H9 (cell line): ENCODE data around the gene VPREB3. TPM values are rescaled to one million over a fixed set of nuclear protein-coding genes. Genes with fewer than 3 reads are reported as not detected.

Experiments
- DNase-seq: peaks from one replicate; pipeline ENCODE4 v3.0.0-alpha.2; 2017
- H2AFZ ChIP-seq: one replicate; pipeline ENCODE4 v1.6.1; 2013; ENCODE audit warnings: mild to moderate bottlenecking, low read length, control low read depth, moderate library complexity
- H2AK5ac ChIP-seq: 2 replicates; pipeline ENCODE4 v1.6.1; 2013; ENCODE audit warnings: low read length, control low read depth, mixed read lengths; ENCODE audit not compliant: insufficient read length
- H2BK120ac ChIP-seq: one replicate; pipeline ENCODE4 v1.6.1; 2013; ENCODE audit warnings: low read depth, mild to moderate bottlenecking, low read length, control low read depth, inconsistent platforms; ENCODE audit not compliant: poor library complexity, severe bottlenecking
- H2BK12ac ChIP-seq: 2 replicates; pipeline ENCODE4 v1.6.1; 2013; ENCODE audit warnings: low read length, control low read depth, mixed read lengths, low read depth; ENCODE audit not compliant: insufficient read length
- H2BK15ac ChIP-seq: 2 replicates; pipeline ENCODE4 v1.6.1; 2013; ENCODE audit warnings: low read depth, low read length, control low read depth
- H2BK20ac ChIP-seq: one replicate; pipeline ENCODE4 v1.6.1; 2013; ENCODE audit warnings: low read depth, mild to moderate bottlenecking, low read length, control low read depth, inconsistent platforms; ENCODE audit not compliant: poor library complexity, severe bottlenecking
- H2BK5ac ChIP-seq: 2 replicates; pipeline ENCODE4 v1.6.1; 2013; ENCODE audit warnings: low read length, control low read depth, mixed read lengths; ENCODE audit not compliant: insufficient read length
- H3K14ac ChIP-seq: 2 replicates; pipeline ENCODE4 v1.6.1; 2013; ENCODE audit warnings: low read length, control low read depth; ENCODE audit not compliant: insufficient read depth
- H3K18ac ChIP-seq: 2 replicates; pipeline ENCODE4 v1.6.1; 2013; ENCODE audit warnings: low read depth, mild to moderate bottlenecking, mixed read lengths, low read length, control low read depth; ENCODE audit not compliant: insufficient read length
- H3K23ac ChIP-seq: 2 replicates; pipeline ENCODE4 v1.6.1; 2013; ENCODE audit warnings: low read length, control low read depth, mixed read lengths, low read depth; ENCODE audit not compliant: insufficient read length
- H3K23me2 ChIP-seq: 2 replicates; pipeline ENCODE4 v1.6.1; 2013; ENCODE audit warnings: low read depth, mild to moderate bottlenecking, mixed read lengths, low read length, control low read depth; ENCODE audit not compliant: insufficient read length, poor library complexity, severe bottlenecking
- H3K27ac ChIP-seq: 2 replicates; pipeline ENCODE4 v1.5.1; 2013; ENCODE audit warnings: low read length, control low read depth, mixed read lengths, low read depth; ENCODE audit not compliant: insufficient read length
- H3K27me3 ChIP-seq: 2 replicates; pipeline ENCODE4 v1.6.1; 2013; ENCODE audit warnings: low read length, control low read depth, inconsistent platforms; ENCODE audit not compliant: insufficient read depth
- H3K4ac ChIP-seq: 2 replicates; pipeline ENCODE4 v1.6.1; 2013; ENCODE audit warnings: low read depth, mild to moderate bottlenecking, control low read depth, inconsistent platforms, low read length, moderate library complexity
- H3K4me1 ChIP-seq: 2 replicates; pipeline ENCODE4 v1.6.1; 2013; ENCODE audit warnings: low read length, control low read depth, inconsistent platforms; ENCODE audit not compliant: insufficient read depth
- H3K4me2 ChIP-seq: 2 replicates; pipeline ENCODE4 v1.6.1; 2013; ENCODE audit warnings: low read length, control low read depth, mixed read lengths; ENCODE audit not compliant: insufficient read length, insufficient read depth
- H3K56ac ChIP-seq: 2 replicates; pipeline ENCODE4 v1.6.1; 2013; ENCODE audit warnings: low read depth, mild to moderate bottlenecking, mixed read lengths, low read length, control low read depth; ENCODE audit not compliant: insufficient read length
- H3K79me1 ChIP-seq: 2 replicates; pipeline ENCODE4 v1.6.1; 2013; ENCODE audit warnings: low read depth, mild to moderate bottlenecking, moderate library complexity, low read length, control low read depth, inconsistent platforms; ENCODE audit not compliant: insufficient read depth, poor library complexity, severe bottlenecking
- H3K79me2 ChIP-seq: 2 replicates; pipeline ENCODE4 v1.6.1; 2013; ENCODE audit warnings: low read length, control low read depth, inconsistent platforms; ENCODE audit not compliant: insufficient read depth
- H3K9ac ChIP-seq: 2 replicates; pipeline ENCODE4 v1.6.1; 2013; ENCODE audit warnings: low read length, control low read depth, mixed read lengths; ENCODE audit not compliant: insufficient read length; ENCODE audit errors: extremely low read depth
- H3K9me3 ChIP-seq: one replicate; pipeline ENCODE4 v1.6.1; 2013; ENCODE audit warnings: low read depth, low read length, inconsistent platforms; ENCODE audit not compliant: control insufficient read depth
- H3T11ph ChIP-seq: one replicate; pipeline ENCODE4 v1.6.1; 2013; ENCODE audit warnings: mild to moderate bottlenecking, low read length, control low read depth, inconsistent platforms
- H4K20me1 ChIP-seq: one replicate; pipeline ENCODE4 v1.6.1; 2013; ENCODE audit not compliant: control insufficient read depth, insufficient read length, insufficient read depth
- H4K5ac ChIP-seq: 2 replicates; pipeline ENCODE4 v1.6.1; 2013; ENCODE audit warnings: low read depth, mild to moderate bottlenecking, mixed read lengths, low read length, control low read depth; ENCODE audit not compliant: insufficient read length
- H4K8ac ChIP-seq: replicated peaks from 2 replicates; pipeline ENCODE4 v1.6.1; 2013; ENCODE audit warnings: low read length, control low read depth, mixed read lengths, low read depth; ENCODE audit not compliant: insufficient read length
- H4K91ac ChIP-seq: 2 replicates; pipeline ENCODE4 v1.6.1; 2013; ENCODE audit warnings: low read depth, mild to moderate bottlenecking, moderate library complexity, mixed read lengths, low read length, control low read depth; ENCODE audit not compliant: insufficient read length
- H3K27ac Mint-ChIP-seq, 3 experiments: 2 replicates in 2 of 3; 3 replicates in 1 of 3; pipeline ENCODE4 v1.8.0; 2020 to 2021; ENCODE audit warnings: mixed read lengths in 3 of 3, mild to moderate bottlenecking in 1 of 3, moderate library complexity in 1 of 3
- H3K27me3 Mint-ChIP-seq: 2 replicates; pipeline ENCODE4 v1.8.0; 2021; ENCODE audit warnings: low read depth, mild to moderate bottlenecking, moderate library complexity, mixed read lengths
- H3K36me3 Mint-ChIP-seq, 3 experiments: 2 replicates in 2 of 3; 3 replicates in 1 of 3; pipeline ENCODE4 v1.8.0; 2020 to 2021; ENCODE audit warnings: low read depth in 3 of 3, mixed read lengths in 3 of 3; ENCODE audit not compliant: insufficient read depth in 1 of 3
- H3K4me1 Mint-ChIP-seq, 2 experiments: 2 replicates each; pipeline ENCODE4 v1.8.0; 2020; ENCODE audit warnings: mixed read lengths in 2 of 2
- H3K4me3 Mint-ChIP-seq, 2 experiments: 2 replicates in 1 of 2; 3 replicates in 1 of 2; pipeline ENCODE4 v1.8.0; 2020 to 2021; ENCODE audit warnings: mild to moderate bottlenecking in 2 of 2, mixed read lengths in 2 of 2, moderate library complexity in 1 of 2
- H3K9me3 Mint-ChIP-seq, 2 experiments: 2 replicates in 1 of 2; 3 replicates in 1 of 2; pipeline ENCODE4 v1.8.0; 2020; ENCODE audit warnings: mild to moderate bottlenecking in 2 of 2, mixed read lengths in 2 of 2, moderate library complexity in 1 of 2
- WGBS: extraction: QIAGEN DNeasy Blood & Tissue Kit; methylation state at CpG from one replicate; pipeline ENCODE4 v1.1.7; 2013; ENCODE audit warnings: missing lambda C conversion rate, low lambda C conversion rate, mixed read lengths; ENCODE audit not compliant: insufficient read length; ENCODE audit errors: extremely low coverage; 5-methylcytosine and 5-hydroxymethylcytosine counted together
- total RNA-seq: library from RNA; stranded (reverse); gene quantifications from 2 replicates; pipeline ENCODE4 v1.2.1, GENCODE V29; 2021
- TF ChIP-seq, protein P1 (sequence below): fragments of 200-600 bp; sonication (generic); conservative IDR thresholded peaks from 3 replicates; pipeline ENCODE4 v1.8.0; 2021; ENCODE audit warnings: antibody characterized with exemption, mild to moderate bottlenecking

The VPREB3 gene
- total RNA-seq, 1 experiment from 2014 or later: 0.50 TPM

DNA sequence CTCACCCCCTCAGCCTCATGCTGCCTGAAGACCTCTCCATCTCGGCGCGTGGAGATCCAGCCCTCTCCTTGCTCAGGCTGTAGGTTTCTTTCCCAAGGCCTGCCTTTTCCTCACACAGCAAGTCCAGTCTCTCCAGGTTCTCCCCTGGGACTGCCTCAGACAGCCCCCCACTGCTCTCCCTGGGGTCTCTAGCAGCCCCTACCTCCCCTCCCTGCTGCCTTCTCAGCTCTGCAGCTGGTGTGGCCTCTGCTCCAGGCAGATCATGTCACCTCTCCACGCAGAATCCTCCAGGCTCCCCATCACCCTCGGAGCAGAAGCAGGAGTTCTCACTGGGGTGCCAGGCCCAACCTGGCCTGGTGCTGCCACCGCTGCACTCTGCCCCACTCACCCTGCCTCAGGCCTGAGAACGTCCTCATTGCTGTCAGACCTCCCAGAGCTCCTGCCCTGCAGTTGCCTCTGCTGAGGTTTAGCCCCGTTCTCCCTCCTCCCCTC lies 47.7 kb upstream of the VPREB3 start:
- no peak overlapping the region for H2BK120ac ChIP-seq
- H3K9ac ChIP-seq: no peak overlapping the region
- H3K27ac ChIP-seq: no peak overlapping the region
- H3K27me3 ChIP-seq: no peaks in the 10 kb centered on the region
- H3K14ac ChIP-seq: no peak overlapping the region; the same call in 1 of the 2 replicates
- no peak overlapping the region for H4K91ac ChIP-seq
- no peak overlapping the region for H3T11ph ChIP-seq
- TF ChIP-seq, protein P1, sequence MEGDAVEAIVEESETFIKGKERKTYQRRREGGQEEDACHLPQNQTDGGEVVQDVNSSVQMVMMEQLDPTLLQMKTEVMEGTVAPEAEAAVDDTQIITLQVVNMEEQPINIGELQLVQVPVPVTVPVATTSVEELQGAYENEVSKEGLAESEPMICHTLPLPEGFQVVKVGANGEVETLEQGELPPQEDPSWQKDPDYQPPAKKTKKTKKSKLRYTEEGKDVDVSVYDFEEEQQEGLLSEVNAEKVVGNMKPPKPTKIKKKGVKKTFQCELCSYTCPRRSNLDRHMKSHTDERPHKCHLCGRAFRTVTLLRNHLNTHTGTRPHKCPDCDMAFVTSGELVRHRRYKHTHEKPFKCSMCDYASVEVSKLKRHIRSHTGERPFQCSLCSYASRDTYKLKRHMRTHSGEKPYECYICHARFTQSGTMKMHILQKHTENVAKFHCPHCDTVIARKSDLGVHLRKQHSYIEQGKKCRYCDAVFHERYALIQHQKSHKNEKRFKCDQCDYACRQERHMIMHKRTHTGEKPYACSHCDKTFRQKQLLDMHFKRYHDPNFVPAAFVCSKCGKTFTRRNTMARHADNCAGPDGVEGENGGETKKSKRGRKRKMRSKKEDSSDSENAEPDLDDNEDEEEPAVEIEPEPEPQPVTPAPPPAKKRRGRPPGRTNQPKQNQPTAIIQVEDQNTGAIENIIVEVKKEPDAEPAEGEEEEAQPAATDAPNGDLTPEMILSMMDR: no peak
- H4K5ac ChIP-seq: no peak overlapping the region
- no peak overlapping the region for H2BK15ac ChIP-seq
- no peak overlapping the region for H3K23ac ChIP-seq
- no peak overlapping the region for H3K4ac ChIP-seq
- no peak for DNase-seq
- H4K20me1 ChIP-seq: no peaks in the 10 kb centered on the region
- H3K18ac ChIP-seq: no peak overlapping the region
- no peaks in the 10 kb centered on the region for H3K79me1 ChIP-seq
- H3K9me3 ChIP-seq: no peaks in the 10 kb centered on the region
- H2BK20ac ChIP-seq: no peak overlapping the region
- no peaks in the 10 kb centered on the region for H3K4me1 ChIP-seq
- H3K9me3 Mint-ChIP-seq: no peaks in the 10 kb centered on the region; a peak in 1 of 5 replicates
- no peak overlapping the region for H2AK5ac ChIP-seq
- H3K27ac Mint-ChIP-seq: peak overlapping the region in 1 of 3 experiments; percentile 79; a peak in 2 of 7 replicates
- no CpG with 5 or more reads among the region's 8 CpGs for WGBS
- no peak overlapping the region for H3K4me2 ChIP-seq
- H2AFZ ChIP-seq: no peak overlapping the region
- no peak overlapping the region for H3K4me3 Mint-ChIP-seq
- H3K36me3 Mint-ChIP-seq: peaks cover 63 to 92% (median 89%) of the 10 kb centered on the region in 3 experiments
- H2BK5ac ChIP-seq: no peak overlapping the region
- H3K56ac ChIP-seq: no peak overlapping the region
- H3K27me3 Mint-ChIP-seq: no peaks in the 10 kb centered on the region
- H3K79me2 ChIP-seq: no peaks in the 10 kb centered on the region
- H3K4me1 Mint-ChIP-seq: peaks cover 0 to 3% of the 10 kb centered on the region in 2 experiments; a peak in 1 of 4 replicates
- H4K8ac ChIP-seq: no peak overlapping the region
- H3K23me2 ChIP-seq: no peaks in the 10 kb centered on the region
- no peak overlapping the region for H2BK12ac ChIP-seq
